Erythroblast (primary cell): ENCODE results near the gene DMKN.

Experiments used
- GATA1 ChIP-seq: IDR thresholded peaks from 2 replicates; pipeline ENCODE4 v1.6.1; 2011; ENCODE audit warnings: low read depth, mild to moderate bottlenecking, control low read depth, low read length, moderate library complexity
- POLR2A ChIP-seq: IDR thresholded peaks from 2 replicates; pipeline ENCODE4 v1.6.1; 2011; ENCODE audit warnings: mild to moderate bottlenecking, low read length

DNA sequence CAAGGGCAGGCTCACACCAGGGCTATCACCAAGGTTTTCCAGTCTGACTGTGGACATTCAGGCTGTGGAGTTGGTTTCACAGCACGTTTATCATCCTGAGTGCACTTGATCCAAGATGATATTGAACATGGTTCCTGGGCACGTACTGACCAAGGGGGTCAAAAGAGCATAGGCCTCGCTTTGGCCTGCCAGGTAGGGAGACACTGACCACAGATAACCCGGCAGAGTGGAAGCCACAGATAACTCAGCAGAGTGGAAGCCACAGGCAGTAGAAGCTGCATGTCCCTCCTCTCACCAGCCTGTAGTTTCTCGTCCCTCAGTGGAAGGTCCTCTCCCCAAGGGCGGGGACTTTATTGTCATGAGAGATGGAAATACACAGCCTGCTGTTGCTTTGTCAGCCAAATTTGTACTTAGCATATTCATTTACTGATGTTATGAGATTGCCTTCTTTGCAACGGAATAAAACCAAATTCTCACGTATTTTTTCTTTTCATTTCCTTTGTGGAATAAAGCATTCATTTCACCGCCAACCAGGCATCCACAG, 14.4 kb downstream of the DMKN start:
- TF ChIP-seq POLR2A (no peak), GATA1 (no peak)
